CD4-positive, alpha-beta T cell treated with Interleukin-1 beta for 1 hour (primary cell): ENCODE measurements around the gene SPTB.

ENCODE experiments used
- DNase-seq, 2 donors: peaks; one replicate each; pipeline ENCODE4 v3.0.0-alpha.2; 2020 to 2022

Gene SPTB

GRCh38 chr14:64784006-64784405 is 95.7 kb downstream of the SPTB start:
- no peak for DNase-seq

GRCh38 chr14:64782196-64782595 is 97.5 kb downstream of the SPTB start:
- no peak for DNase-seq

GRCh38 chr14:64779472-64779871 is 100.2 kb downstream of the SPTB start:
- no peak for DNase-seq

GRCh38 chr14:64778104-64778754 is 101.5 kb downstream of the SPTB start:
- no peak for DNase-seq

GRCh38 chr14:64777461-64777860 is 102.2 kb downstream of the SPTB start:
- no peak for DNase-seq

- no peak for DNase-seq
Measured at GRCh38 chr14:64775081-64775777, 104.5 kb downstream of the SPTB start.

- DNase-seq, result no peak
Measured at GRCh38 chr14:64774272-64774671, 105.4 kb downstream of the SPTB start.

GRCh38 chr14:64773577-64773976 is 106.1 kb downstream of the SPTB start:
- DNase-seq, result no peak

- no peak for DNase-seq
Measured at GRCh38 chr14:64773046-64773445, 106.7 kb downstream of the SPTB start.

GRCh38 chr14:64772397-64772950 is 107.2 kb downstream of the SPTB start:
- DNase-seq, result no peak

GRCh38 chr14:64771161-64771560 is 108.5 kb downstream of the SPTB start:
- DNase-seq, result no peak

- no peak for DNase-seq
Measured at GRCh38 chr14:64770751-64771150, 109.0 kb downstream of the SPTB start.

- no peak for DNase-seq
Measured at GRCh38 chr14:64769096-64770020, 110.3 kb downstream of the SPTB start.

- DNase-seq, result no peak
Measured at GRCh38 chr14:64768401-64769095, 111.2 kb downstream of the SPTB start.

- no peak for DNase-seq
Measured at GRCh38 chr14:64767215-64767964, 112.3 kb downstream of the SPTB start.

GRCh38 chr14:64766430-64767151 is 113.1 kb downstream of the SPTB start:
- DNase-seq, result no peak

GRCh38 chr14:64765740-64766302 is 113.9 kb downstream of the SPTB start:
- DNase-seq, result no peak

- DNase-seq, result peak; percentile 71 to 78
Measured at GRCh38 chr14:64764641-64765520, 114.8 kb downstream of the SPTB start.

- no peak for DNase-seq
Measured at GRCh38 chr14:64763801-64764621, 115.7 kb downstream of the SPTB start.
